Activated naive CD8-positive, alpha-beta T cell treated with anti-CD3 and anti-CD28 coated beads for 36 hours (primary cell): Measurements from ENCODE around the gene VSTM2L. TPM values are rescaled to one million over a fixed set of nuclear protein-coding genes. Genes with fewer than 3 reads are reported as not detected.
A peak's percentile ranks its signal among the peaks of the same experiment; 100 is the strongest.

Experiments used
- DNase-seq: peaks from one replicate; pipeline ENCODE4 v3.0.0; 2021
- H3K27ac Mint-ChIP-seq: one replicate; pipeline ENCODE4 v1.8.0; 2022; ENCODE audit warnings: mild to moderate bottlenecking, moderate library complexity, mixed read lengths
- H3K27me3 Mint-ChIP-seq: one replicate; pipeline ENCODE4 v1.8.0; 2022; ENCODE audit warnings: mild to moderate bottlenecking, mixed read lengths
- H3K36me3 Mint-ChIP-seq: one replicate; pipeline ENCODE4 v1.8.0; 2021; ENCODE audit warnings: mild to moderate bottlenecking, mixed read lengths
- H3K4me1 Mint-ChIP-seq: one replicate; pipeline ENCODE4 v1.8.0; 2021; ENCODE audit warnings: mixed read lengths
- H3K4me3 Mint-ChIP-seq: one replicate; pipeline ENCODE4 v1.8.0; 2022; ENCODE audit warnings: mild to moderate bottlenecking, moderate library complexity, mixed read lengths
- H3K9me3 Mint-ChIP-seq: one replicate; pipeline ENCODE4 v1.8.0; 2022; ENCODE audit warnings: mixed read lengths
- total RNA-seq, 2 experiments: library from RNA; stranded (reverse); gene quantifications; one replicate each; pipeline ENCODE4 v1.2.3, GENCODE V29; 2021

Gene VSTM2L
- total RNA-seq, 2 experiments from 2014 or later: not detected

DNA sequence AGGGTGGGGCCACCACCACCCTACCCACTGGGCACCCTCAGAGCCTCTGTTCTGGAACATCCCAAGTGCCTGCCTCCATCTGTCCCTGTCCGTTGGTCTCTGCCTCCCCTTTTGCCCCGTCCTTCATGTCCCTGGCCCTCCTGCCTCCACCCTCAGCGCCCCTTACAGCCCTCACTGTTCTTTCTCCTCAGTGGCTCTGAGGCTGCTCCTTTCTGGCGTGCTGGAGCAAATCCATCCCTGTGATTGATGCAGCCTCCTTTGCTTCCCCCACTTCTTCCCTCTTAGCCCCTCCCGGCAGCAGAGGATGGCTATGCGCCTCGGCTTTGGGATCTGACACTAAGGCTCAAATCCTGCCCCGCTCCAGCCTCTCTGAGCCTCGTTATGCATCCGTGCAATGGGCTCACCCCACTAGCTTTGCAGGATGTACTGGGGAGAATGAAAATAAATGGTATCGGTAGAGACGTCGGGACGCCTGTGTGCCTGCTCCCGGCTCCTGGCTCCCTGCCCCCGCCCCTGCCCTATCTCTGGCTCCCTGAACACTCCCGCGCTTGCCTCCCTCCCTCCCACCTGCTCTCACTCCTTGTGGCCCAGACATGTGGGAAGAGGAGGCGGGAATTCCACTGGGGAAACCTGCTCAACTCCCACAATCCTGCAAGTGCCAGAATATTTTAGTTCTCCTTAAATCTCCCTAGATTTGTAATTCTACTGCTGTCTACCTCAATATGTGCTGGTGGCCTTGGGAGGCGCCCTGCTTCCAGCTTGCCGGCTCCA, 13.1 kb downstream of the VSTM2L start:
- Mint-ChIP-seq H3K4me3 (no peak overlapping the region), H3K27me3 (peaks cover 59% of the 10 kb centered on the region), H3K4me1 (peaks cover 15% of the 10 kb centered on the region), H3K36me3 (no peaks in the 10 kb centered on the region), H3K27ac (no peak overlapping the region), H3K9me3 (no peaks in the 10 kb centered on the region)
- no peak for DNase-seq

DNA sequence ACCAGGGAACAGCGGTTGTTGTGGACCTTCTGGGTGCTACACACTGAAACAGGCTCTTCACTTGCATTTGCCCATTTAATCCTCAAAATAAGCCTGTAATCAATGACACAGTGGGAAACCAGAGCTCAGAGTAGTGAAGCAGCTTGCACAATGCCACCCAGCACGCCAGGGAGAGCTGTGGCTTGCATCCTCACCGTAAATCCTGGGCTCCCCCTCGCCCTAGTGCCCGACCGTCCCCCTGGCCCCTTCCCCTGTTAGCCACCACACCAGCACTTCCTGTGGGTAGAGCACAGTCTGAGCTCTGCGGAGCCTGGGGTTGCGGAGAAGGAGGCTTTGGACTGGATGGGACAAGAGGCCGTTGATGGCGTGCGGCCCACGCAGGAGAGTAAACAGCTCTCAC, 14.5 kb downstream of the VSTM2L start:
- Mint-ChIP-seq H3K4me1 (peaks cover 25% of the 10 kb centered on the region), H3K9me3 (no peaks in the 10 kb centered on the region), H3K27me3 (peaks cover 50% of the 10 kb centered on the region), H3K4me3 (no peak overlapping the region), H3K36me3 (no peaks in the 10 kb centered on the region), H3K27ac (no peak overlapping the region)
- DNase-seq: no peak

GRCh38 chr20:37918035-37918434, 15.1 kb downstream of the VSTM2L start:
- Mint-ChIP-seq H3K9me3 (no peaks in the 10 kb centered on the region), H3K36me3 (no peaks in the 10 kb centered on the region), H3K27ac (no peak overlapping the region), H3K4me1 (peaks cover 21% of the 10 kb centered on the region), H3K27me3 (peaks cover 45% of the 10 kb centered on the region), H3K4me3 (no peak overlapping the region)
- DNase-seq: no peak

- H3K27me3 Mint-ChIP-seq: peaks cover 31% of the 10 kb centered on the region
- H3K9me3 Mint-ChIP-seq: no peaks in the 10 kb centered on the region
- H3K36me3 Mint-ChIP-seq: no peaks in the 10 kb centered on the region
- peaks cover 18% of the 10 kb centered on the region for H3K4me1 Mint-ChIP-seq
- no peak overlapping the region for H3K27ac Mint-ChIP-seq
- H3K4me3 Mint-ChIP-seq: no peak overlapping the region
- no peak for DNase-seq
These were observed 16.6 kb downstream of the VSTM2L start for GRCh38 chr20:37919389-37920040.

- Mint-ChIP-seq H3K4me1 (peaks cover 14% of the 10 kb centered on the region), H3K4me3 (no peak overlapping the region), H3K27ac (no peak overlapping the region)
These were observed 17.3 kb downstream of the VSTM2L start for GRCh38 chr20:37920270-37920669.

GRCh38 chr20:37920679-37921322, 17.9 kb downstream of the VSTM2L start:
- Mint-ChIP-seq H3K4me1 (peaks cover 12% of the 10 kb centered on the region), H3K27ac (no peak overlapping the region), H3K36me3 (no peaks in the 10 kb centered on the region), H3K4me3 (no peak overlapping the region), H3K9me3 (no peaks in the 10 kb centered on the region), H3K27me3 (peaks cover 25% of the 10 kb centered on the region)
- no peak for DNase-seq

More at GRCh38 chr20:37920270-37920669, 17.3 kb downstream of the VSTM2L start:
- Mint-ChIP-seq H3K27me3 (peaks cover 26% of the 10 kb centered on the region), H3K36me3 (no peaks in the 10 kb centered on the region), H3K9me3 (no peaks in the 10 kb centered on the region)
- peak; percentile 14 for DNase-seq

- peaks cover 9% of the 10 kb centered on the region for H3K4me1 Mint-ChIP-seq
- H3K27me3 Mint-ChIP-seq: peaks cover 19% of the 10 kb centered on the region
- no peak overlapping the region for H3K4me3 Mint-ChIP-seq
- H3K36me3 Mint-ChIP-seq: no peaks in the 10 kb centered on the region
- H3K27ac Mint-ChIP-seq: no peak overlapping the region
- DNase-seq: no peak
- H3K9me3 Mint-ChIP-seq: no peaks in the 10 kb centered on the region
These were observed 18.5 kb downstream of the VSTM2L start for GRCh38 chr20:37921341-37921929.

DNA sequence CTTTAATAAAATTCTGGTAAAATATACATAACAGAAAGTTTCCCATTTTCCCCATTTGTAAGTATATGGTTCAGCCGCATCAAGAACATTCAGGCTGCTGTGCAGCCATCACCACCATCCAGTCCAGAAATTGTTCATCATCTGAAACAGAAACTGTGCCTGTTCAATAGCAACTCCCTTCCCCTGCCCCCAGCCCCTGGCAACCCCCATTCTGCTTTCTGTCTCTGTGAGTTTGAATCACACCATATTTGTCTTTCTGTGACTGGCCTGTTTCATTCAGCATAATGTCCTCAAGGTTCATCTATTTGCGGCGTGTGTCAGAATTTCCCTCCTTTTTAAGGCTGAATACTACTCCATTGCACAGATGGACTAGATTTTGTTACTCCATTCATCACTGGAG, 19.1 kb downstream of the VSTM2L start:
- H3K9me3 Mint-ChIP-seq: no peaks in the 10 kb centered on the region
- peaks cover 13% of the 10 kb centered on the region for H3K27me3 Mint-ChIP-seq
- H3K36me3 Mint-ChIP-seq: no peaks in the 10 kb centered on the region
- DNase-seq: peak; percentile 33
- H3K4me3 Mint-ChIP-seq: no peak overlapping the region
- H3K27ac Mint-ChIP-seq: no peak overlapping the region
- H3K4me1 Mint-ChIP-seq: peaks cover 9% of the 10 kb centered on the region

DNA sequence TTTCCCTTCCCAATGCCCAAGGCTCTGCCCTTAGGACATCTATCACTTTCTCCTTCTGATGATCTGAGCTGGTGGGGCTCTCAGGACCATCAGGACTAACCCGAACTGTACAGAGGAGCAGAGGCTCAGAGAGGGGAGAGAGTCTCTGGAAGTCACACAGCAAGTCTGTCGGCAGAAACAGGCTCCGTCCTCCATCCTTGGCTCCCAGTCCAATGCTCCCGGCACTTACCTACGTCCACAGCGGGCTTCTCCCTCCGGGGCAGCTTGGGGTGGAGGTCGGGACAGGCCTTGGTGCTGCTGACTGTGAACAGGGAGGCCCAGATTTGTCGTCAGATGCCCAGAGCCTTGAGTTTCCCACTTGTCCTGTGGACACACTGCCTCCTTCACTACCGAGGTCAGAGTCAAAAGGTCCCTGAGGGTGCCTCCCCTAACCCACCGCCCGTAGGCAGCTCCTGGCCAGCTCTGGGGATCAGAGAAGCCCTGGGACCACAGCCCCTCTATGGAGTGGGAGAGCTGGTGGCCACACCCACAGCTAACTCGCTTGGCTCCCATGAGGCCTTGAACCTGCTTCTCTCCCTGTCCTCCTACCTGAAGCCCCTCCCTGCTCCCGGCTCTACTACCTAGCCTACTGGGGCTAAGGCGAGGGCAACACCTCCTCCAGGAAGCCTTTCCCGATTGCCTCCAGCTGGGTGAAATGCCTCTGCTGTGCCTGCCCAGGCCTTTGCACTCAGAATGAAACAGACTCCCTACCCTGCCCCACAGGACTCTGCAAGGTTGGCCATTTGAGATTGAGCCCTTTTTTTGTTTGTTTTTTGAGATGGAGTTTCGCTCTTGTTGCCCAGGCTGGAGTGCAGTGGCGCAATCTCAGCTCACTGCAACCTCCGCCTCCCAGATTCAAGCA, 22.6 kb downstream of the VSTM2L start:
- peaks cover 9% of the 10 kb centered on the region for H3K4me1 Mint-ChIP-seq
- DNase-seq: no peak
- H3K9me3 Mint-ChIP-seq: no peaks in the 10 kb centered on the region
- H3K4me3 Mint-ChIP-seq: no peak overlapping the region
- peaks cover 9% of the 10 kb centered on the region for H3K27me3 Mint-ChIP-seq
- H3K36me3 Mint-ChIP-seq: no peaks in the 10 kb centered on the region
- no peak overlapping the region for H3K27ac Mint-ChIP-seq

DNA sequence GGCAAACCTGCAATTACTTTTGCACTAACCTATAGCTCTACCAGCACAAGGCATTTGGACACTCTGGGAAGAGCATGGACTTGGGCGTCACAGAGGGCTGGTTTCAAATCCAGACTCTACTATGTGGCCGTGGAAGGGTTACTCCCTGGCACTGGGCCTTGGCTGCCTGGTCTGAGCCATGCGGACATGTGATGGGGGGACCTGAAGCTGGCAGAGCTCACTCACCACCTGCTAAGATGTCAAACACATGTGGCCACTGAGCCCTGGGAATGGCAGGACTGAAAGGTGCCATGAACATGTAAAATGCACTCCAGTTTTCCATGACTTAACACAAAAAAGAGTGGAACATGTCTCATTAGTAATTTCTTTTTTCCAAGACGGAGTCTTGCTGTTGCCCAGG, 23.7 kb downstream of the VSTM2L start:
- Mint-ChIP-seq H3K4me1 (peaks cover 7% of the 10 kb centered on the region), H3K36me3 (no peaks in the 10 kb centered on the region), H3K27me3 (peaks cover 9% of the 10 kb centered on the region), H3K4me3 (no peak overlapping the region), H3K9me3 (no peaks in the 10 kb centered on the region), H3K27ac (no peak overlapping the region)
- DNase-seq: no peak

DNA sequence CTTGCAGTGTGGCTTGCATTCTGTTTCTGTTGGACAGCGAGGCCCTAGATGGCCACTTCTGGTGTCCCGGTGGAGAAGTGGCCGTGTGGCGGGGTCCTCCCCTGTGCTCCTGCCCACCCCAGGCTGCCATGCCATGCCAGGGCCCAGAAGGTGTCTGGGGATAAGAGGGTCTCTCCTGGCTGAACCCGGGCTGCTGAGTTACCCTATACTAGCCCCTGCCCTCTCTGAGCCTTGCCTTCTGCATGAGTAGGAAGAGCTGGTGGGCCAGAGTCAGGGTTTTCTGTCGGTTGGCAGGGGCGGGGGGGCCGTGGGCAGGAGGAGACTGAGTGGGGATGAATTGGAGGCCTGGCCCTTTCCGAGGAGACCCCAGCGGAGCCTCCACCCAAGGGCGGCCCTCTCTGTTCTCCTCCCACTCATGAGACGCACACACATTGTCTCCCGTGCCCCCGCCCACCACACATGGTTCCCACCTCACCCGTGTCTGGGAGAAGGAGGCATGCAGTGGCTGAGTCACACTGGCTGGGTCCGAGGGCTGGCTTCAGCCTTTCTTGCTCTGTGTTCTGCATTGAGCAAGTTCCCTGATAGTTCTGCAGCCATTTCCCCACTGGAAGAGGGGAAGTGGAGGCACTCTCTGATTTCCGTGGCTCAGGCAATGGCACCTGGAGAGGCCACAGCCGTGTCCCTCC, 24.6 kb downstream of the VSTM2L start:
- Mint-ChIP-seq H3K27ac (no peak overlapping the region), H3K9me3 (no peaks in the 10 kb centered on the region), H3K36me3 (no peaks in the 10 kb centered on the region), H3K27me3 (peaks cover 9% of the 10 kb centered on the region), H3K4me1 (no peaks in the 10 kb centered on the region), H3K4me3 (no peak overlapping the region)
- no peak for DNase-seq

DNA sequence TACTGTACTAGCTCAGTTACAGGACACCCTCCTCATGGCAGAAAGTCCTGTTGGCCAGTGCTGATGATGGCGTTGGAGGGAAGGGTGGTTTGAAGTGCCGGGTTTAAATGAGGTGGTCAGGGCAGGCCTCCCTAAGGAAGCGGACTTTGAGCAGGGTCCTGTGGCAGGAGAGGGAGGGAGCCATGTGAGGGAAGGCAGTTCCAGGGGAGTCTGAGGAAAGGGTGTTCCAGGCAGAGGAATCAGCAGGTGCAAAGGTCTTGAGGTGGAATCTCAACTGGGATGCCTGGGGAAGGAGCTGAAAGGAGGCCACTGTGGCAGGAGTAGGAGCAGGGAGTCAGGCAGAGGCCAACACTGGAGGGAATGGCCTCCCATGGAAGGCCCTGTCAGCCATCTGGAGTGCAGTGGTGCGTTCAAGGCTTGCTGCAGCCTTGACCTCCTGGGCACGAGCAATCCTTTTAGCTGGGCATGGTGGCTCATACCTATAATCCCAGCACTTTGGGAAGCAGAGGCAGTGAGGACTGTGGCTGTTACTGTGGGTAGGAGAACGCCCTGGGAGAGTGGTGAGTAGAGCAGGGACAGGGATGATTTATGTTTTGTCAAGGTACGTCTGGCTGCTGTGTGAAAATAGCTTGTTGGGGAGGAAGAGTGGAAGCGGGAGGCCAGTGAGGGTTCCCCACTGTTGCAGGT, 26.2 kb downstream of the VSTM2L start:
- no peak for DNase-seq
- no peaks in the 10 kb centered on the region for H3K9me3 Mint-ChIP-seq
- peaks cover 9% of the 10 kb centered on the region for H3K27me3 Mint-ChIP-seq
- no peaks in the 10 kb centered on the region for H3K36me3 Mint-ChIP-seq
- H3K4me3 Mint-ChIP-seq: no peak overlapping the region
- no peaks in the 10 kb centered on the region for H3K4me1 Mint-ChIP-seq
- no peak overlapping the region for H3K27ac Mint-ChIP-seq

GRCh38 chr20:37929683-37930014, 26.7 kb downstream of the VSTM2L start:
- Mint-ChIP-seq H3K4me3 (no peak overlapping the region), H3K27ac (no peak overlapping the region), H3K36me3 (no peaks in the 10 kb centered on the region), H3K27me3 (peaks cover 9% of the 10 kb centered on the region), H3K4me1 (no peaks in the 10 kb centered on the region), H3K9me3 (no peaks in the 10 kb centered on the region)
- no peak for DNase-seq
